ENCODE data around the gene CRTC2.
"Not testable (repeated sequence)": the region's sequence is repeated elsewhere in the genome, so short reads cannot be mapped to it uniquely, and the experiment has no call there.

CRTC2 gene

GRCh38 chr1:153958111-153958960 lies at the start of gene CRTC2:
CRTC2 (minus strand) TSS chr1:153958612; CDS start chr1:153958497, 115 bp downstream.
- DNase-seq (ENCODE audit: low read depth, low spot score) = peak; percentile 96

GRCh38 chr1:154006136-154006535 lies 47.7 kb upstream of the CRTC2 start:
- DNase-seq (ENCODE audit: low read depth, low spot score) = no peak

- no peak for DNase-seq (ENCODE audit: low read depth, low spot score)
Measured at GRCh38 chr1:154000420-154000819, 42.0 kb upstream of the CRTC2 start.

GRCh38 chr1:153996882-153997281 lies 38.5 kb upstream of the CRTC2 start:
- not testable (repeated sequence) for DNase-seq (ENCODE audit: low read depth, low spot score)

GRCh38 chr1:153995640-153996039 lies 37.2 kb upstream of the CRTC2 start:
- DNase-seq (ENCODE audit: low read depth, low spot score) = no peak

GRCh38 chr1:153995202-153995601 lies 36.8 kb upstream of the CRTC2 start:
- DNase-seq (ENCODE audit: low read depth, low spot score) = no peak

- no peak for DNase-seq (ENCODE audit: low read depth, low spot score)
Measured at GRCh38 chr1:153991806-153992205, 33.4 kb upstream of the CRTC2 start.

- DNase-seq (ENCODE audit: low read depth, low spot score) = no peak
Measured at GRCh38 chr1:153991151-153991630, 32.8 kb upstream of the CRTC2 start.

GRCh38 chr1:153990468-153991150 lies 32.2 kb upstream of the CRTC2 start, which contains the start of gene RPS27:
RPS27 (plus strand) TSS chr1:153990762; CDS start chr1:153990797, 35 bp downstream.
- peak; percentile 68 for DNase-seq (ENCODE audit: low read depth, low spot score)

- DNase-seq (ENCODE audit: low read depth, low spot score) = no peak
Measured at GRCh38 chr1:153987621-153988020, 29.2 kb upstream of the CRTC2 start.

- DNase-seq (ENCODE audit: low read depth, low spot score) = no peak
Measured at GRCh38 chr1:153985941-153986761, 27.7 kb upstream of the CRTC2 start, which contains the start of gene RAB13. RAB13 (minus strand) TSS chr1:153986339; CDS start chr1:153986236, 103 bp downstream.

GRCh38 chr1:153985341-153985912 lies 27.0 kb upstream of the CRTC2 start:
- DNase-seq (ENCODE audit: low read depth, low spot score) = peak; percentile 48

- DNase-seq (ENCODE audit: low read depth, low spot score) = no peak
Measured at GRCh38 chr1:153984123-153984894, 25.9 kb upstream of the CRTC2 start.

- not testable (repeated sequence) for DNase-seq (ENCODE audit: low read depth, low spot score)
Measured at GRCh38 chr1:153981735-153982134, 23.3 kb upstream of the CRTC2 start.

GRCh38 chr1:153979091-153979490 lies 20.7 kb upstream of the CRTC2 start:
- DNase-seq (ENCODE audit: low read depth, low spot score) = not testable (repeated sequence)

- no peak for DNase-seq (ENCODE audit: low read depth, low spot score)
Measured at GRCh38 chr1:153978274-153978909, 20.0 kb upstream of the CRTC2 start.

GRCh38 chr1:153977250-153978240 lies 19.1 kb upstream of the CRTC2 start, which contains the start of gene JTB:
JTB (minus strand) TSS chr1:153977674; CDS start chr1:153977252, 422 bp downstream.
- peak; percentile 75 for DNase-seq (ENCODE audit: low read depth, low spot score)

- DNase-seq (ENCODE audit: low read depth, low spot score) = no peak
Measured at GRCh38 chr1:153976819-153977249, 18.4 kb upstream of the CRTC2 start.

All from activated naive CD8-positive, alpha-beta T cell treated with anti-CD3 and anti-CD28 coated beads, Interleukin-2, amount 50 U/mL, for 16 hours (primary cell).